Stimulated activated memory B cell treated with anti-CD40 and anti-IgM and Interleukin-4, amounts not matched to agents 10 μg/mL and 1 μg/mL and 100 μg/mL, for 72 hours (primary cell): ENCODE results near the gene NUDT3.

ENCODE experiments used
- ATAC-seq: fragments of 150-1000 bp; cut with Tn5 transposase; 2 replicates; pipeline ENCODE4 v1.10.0; 2021
- H3K27ac Mint-ChIP-seq: one replicate; pipeline ENCODE4 v1.8.0; 2022; ENCODE audit warnings: mild to moderate bottlenecking, mixed read lengths
- H3K27me3 Mint-ChIP-seq: one replicate; pipeline ENCODE4 v1.8.0; 2022; ENCODE audit warnings: mixed read lengths
- H3K36me3 Mint-ChIP-seq: one replicate; pipeline ENCODE4 v1.8.0; 2022; ENCODE audit warnings: mixed read lengths
- H3K4me1 Mint-ChIP-seq: one replicate; pipeline ENCODE4 v1.8.0; 2022; ENCODE audit warnings: mixed read lengths
- H3K4me3 Mint-ChIP-seq: one replicate; pipeline ENCODE4 v1.8.0; 2022; ENCODE audit warnings: mild to moderate bottlenecking, moderate library complexity, mixed read lengths
- H3K9me3 Mint-ChIP-seq: one replicate; pipeline ENCODE4 v1.8.0; 2022; ENCODE audit warnings: mixed read lengths

Gene NUDT3

GRCh38 chr6:34317882-34318498 is 74.5 kb downstream of the NUDT3 start:
- Mint-ChIP-seq H3K4me3 (no peak overlapping the region), H3K27ac (peak overlapping the region; percentile 77), H3K36me3 (peaks cover 14% of the 10 kb centered on the region), H3K9me3 (no peaks in the 10 kb centered on the region), H3K4me1 (peaks cover 58% of the 10 kb centered on the region), H3K27me3 (no peaks in the 10 kb centered on the region)
- no peak for ATAC-seq

DNA sequence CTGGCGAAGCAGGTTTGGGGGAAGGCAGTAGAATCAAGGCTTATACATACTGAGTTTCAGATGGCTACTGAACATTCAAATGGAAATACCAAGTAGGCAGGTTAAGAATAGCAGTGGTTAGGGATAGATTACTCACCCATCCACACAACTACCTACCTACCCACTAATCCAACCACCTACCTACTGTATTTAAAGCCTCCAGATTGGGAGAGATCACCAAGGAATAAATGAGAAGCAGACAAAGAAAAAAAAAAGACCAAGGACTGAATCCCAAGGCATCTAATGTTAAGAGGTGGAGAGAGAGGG is 75.3 kb downstream of the NUDT3 start:
- Mint-ChIP-seq H3K27me3 (no peaks in the 10 kb centered on the region), H3K9me3 (no peaks in the 10 kb centered on the region), H3K4me3 (peak overlapping the region; percentile 6), H3K36me3 (peaks cover 5% of the 10 kb centered on the region), H3K27ac (peak overlapping the region; percentile 77), H3K4me1 (peaks cover 62% of the 10 kb centered on the region)
- peak; percentile 51 for ATAC-seq

GRCh38 chr6:34316431-34317171 is 75.9 kb downstream of the NUDT3 start:
- H3K36me3 Mint-ChIP-seq: peaks cover 3% of the 10 kb centered on the region
- H3K4me1 Mint-ChIP-seq: peaks cover 62% of the 10 kb centered on the region
- H3K4me3 Mint-ChIP-seq: peak overlapping the region; percentile 2
- peak overlapping the region; percentile 77 for H3K27ac Mint-ChIP-seq
- no peaks in the 10 kb centered on the region for H3K9me3 Mint-ChIP-seq
- no peaks in the 10 kb centered on the region for H3K27me3 Mint-ChIP-seq
- no peak for ATAC-seq

DNA sequence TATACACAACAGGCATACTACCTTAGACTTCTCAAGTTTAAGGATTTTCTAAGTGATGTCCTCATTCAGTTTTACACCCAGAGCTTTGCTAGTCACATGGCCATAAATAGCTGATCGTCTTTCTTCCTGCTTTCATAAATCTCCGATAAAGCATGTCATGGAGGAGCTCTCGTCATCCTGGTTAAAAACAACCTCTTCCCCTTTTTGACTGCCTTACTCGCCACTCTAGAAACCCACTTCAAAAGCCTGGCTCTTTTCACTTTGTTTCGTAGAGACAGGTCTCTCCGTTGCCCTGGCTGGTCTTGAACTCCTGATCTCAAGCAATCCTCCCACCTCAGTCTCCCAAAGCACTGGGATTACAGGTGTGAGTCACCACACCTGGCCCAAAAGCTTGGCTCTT is 76.7 kb downstream of the NUDT3 start:
- ATAC-seq: peak; percentile 90
- H3K4me1 Mint-ChIP-seq: peaks cover 62% of the 10 kb centered on the region
- H3K36me3 Mint-ChIP-seq: peaks cover 7% of the 10 kb centered on the region
- H3K4me3 Mint-ChIP-seq: peak overlapping the region; percentile 10
- H3K27me3 Mint-ChIP-seq: no peaks in the 10 kb centered on the region
- H3K9me3 Mint-ChIP-seq: no peaks in the 10 kb centered on the region
- peak overlapping the region; percentile 77 for H3K27ac Mint-ChIP-seq

DNA sequence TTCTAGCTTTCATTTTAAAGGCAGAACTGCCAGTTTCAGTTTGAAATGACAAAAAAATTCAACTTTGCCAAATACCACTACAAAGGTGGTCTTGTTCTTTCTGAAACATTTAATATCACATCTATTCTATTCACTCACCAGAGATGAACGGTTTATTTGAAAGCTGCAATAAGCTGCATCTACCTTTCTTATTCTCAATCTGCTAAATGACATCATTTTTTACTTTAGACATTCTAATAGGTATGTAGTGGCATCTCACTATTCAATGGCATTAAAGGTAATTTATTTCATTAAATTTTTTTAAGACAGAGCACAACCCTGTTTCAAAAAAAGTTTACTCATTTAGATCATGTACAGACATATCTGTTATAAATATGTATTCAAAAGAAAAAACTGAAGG is 77.2 kb downstream of the NUDT3 start:
- no peaks in the 10 kb centered on the region for H3K9me3 Mint-ChIP-seq
- H3K36me3 Mint-ChIP-seq: peaks cover 7% of the 10 kb centered on the region
- no peak overlapping the region for H3K4me3 Mint-ChIP-seq
- ATAC-seq: no peak
- H3K27me3 Mint-ChIP-seq: no peaks in the 10 kb centered on the region
- peaks cover 62% of the 10 kb centered on the region for H3K4me1 Mint-ChIP-seq
- H3K27ac Mint-ChIP-seq: peak overlapping the region; percentile 77

GRCh38 chr6:34312259-34312658 is 80.2 kb downstream of the NUDT3 start:
- H3K9me3 Mint-ChIP-seq: no peaks in the 10 kb centered on the region
- H3K4me1 Mint-ChIP-seq: peaks cover 45% of the 10 kb centered on the region
- no peak overlapping the region for H3K27ac Mint-ChIP-seq

GRCh38 chr6:34310817-34311216 is 81.7 kb downstream of the NUDT3 start:
- no peak for ATAC-seq
- no peak overlapping the region for H3K27ac Mint-ChIP-seq
- no peaks in the 10 kb centered on the region for H3K9me3 Mint-ChIP-seq
- peaks cover 13% of the 10 kb centered on the region for H3K36me3 Mint-ChIP-seq
- no peaks in the 10 kb centered on the region for H3K27me3 Mint-ChIP-seq
- peaks cover 32% of the 10 kb centered on the region for H3K4me1 Mint-ChIP-seq
- H3K4me3 Mint-ChIP-seq: no peak overlapping the region

More at GRCh38 chr6:34312259-34312658, 80.2 kb downstream of the NUDT3 start:
- Mint-ChIP-seq H3K36me3 (peaks cover 12% of the 10 kb centered on the region), H3K4me3 (no peak overlapping the region), H3K27me3 (no peaks in the 10 kb centered on the region)
- no peak for ATAC-seq

- peaks cover 28% of the 10 kb centered on the region for H3K4me1 Mint-ChIP-seq
- no peak overlapping the region for H3K27ac Mint-ChIP-seq
- no peak for ATAC-seq
- H3K36me3 Mint-ChIP-seq: peaks cover 21% of the 10 kb centered on the region
- H3K27me3 Mint-ChIP-seq: no peaks in the 10 kb centered on the region
- H3K4me3 Mint-ChIP-seq: no peak overlapping the region
- no peaks in the 10 kb centered on the region for H3K9me3 Mint-ChIP-seq
Observed at GRCh38 chr6:34308483-34308882, 84.0 kb downstream of the NUDT3 start.

DNA sequence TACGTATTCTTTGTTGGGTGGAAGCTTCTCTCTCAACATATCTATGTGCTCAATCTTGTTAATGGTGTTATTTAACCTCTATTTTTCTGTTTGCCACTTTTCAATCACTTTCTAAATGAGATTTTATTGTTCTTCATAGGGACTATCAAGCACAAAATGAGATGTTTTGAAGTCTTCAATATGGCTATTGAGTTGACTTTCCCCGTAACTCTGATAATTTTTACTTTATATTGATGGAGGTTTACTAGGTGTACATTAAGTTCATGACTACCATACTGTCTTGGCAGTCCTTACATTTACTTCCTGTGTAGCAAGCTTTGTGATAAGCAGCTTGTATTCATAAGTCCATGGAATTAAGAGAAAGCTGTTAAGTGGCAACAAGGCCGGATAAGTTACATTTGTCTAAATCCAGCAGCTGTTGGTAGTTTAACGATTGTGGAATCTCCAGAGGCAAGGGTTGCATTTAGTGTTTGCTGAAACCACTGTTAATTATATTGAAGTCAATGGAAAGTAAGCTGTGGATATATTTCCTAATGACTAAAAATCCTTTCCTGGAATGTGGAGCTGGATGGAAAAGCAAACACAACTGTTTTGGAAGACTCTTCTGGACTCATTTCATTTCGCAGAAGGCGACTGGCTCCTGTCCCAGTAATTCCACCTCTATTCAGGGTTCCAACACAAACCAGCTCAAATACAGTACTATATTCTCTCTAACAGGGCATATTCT is 86.3 kb downstream of the NUDT3 start:
- Mint-ChIP-seq H3K4me1 (peaks cover 25% of the 10 kb centered on the region), H3K27me3 (no peaks in the 10 kb centered on the region), H3K36me3 (peaks cover 14% of the 10 kb centered on the region), H3K9me3 (no peaks in the 10 kb centered on the region), H3K4me3 (no peak overlapping the region), H3K27ac (no peak overlapping the region)
- ATAC-seq: no peak

GRCh38 chr6:34305497-34305896 is 87.0 kb downstream of the NUDT3 start:
- Mint-ChIP-seq H3K4me3 (no peak overlapping the region), H3K9me3 (no peaks in the 10 kb centered on the region), H3K36me3 (peaks cover 14% of the 10 kb centered on the region), H3K27me3 (no peaks in the 10 kb centered on the region), H3K4me1 (peaks cover 31% of the 10 kb centered on the region), H3K27ac (no peak overlapping the region)
- no peak for ATAC-seq

- Mint-ChIP-seq H3K4me3 (no peak overlapping the region), H3K4me1 (peaks cover 32% of the 10 kb centered on the region), H3K36me3 (peaks cover 14% of the 10 kb centered on the region), H3K27me3 (no peaks in the 10 kb centered on the region), H3K9me3 (no peaks in the 10 kb centered on the region), H3K27ac (no peak overlapping the region)
- ATAC-seq: no peak
Observed at GRCh38 chr6:34304164-34304563, 88.3 kb downstream of the NUDT3 start.

- H3K4me1 Mint-ChIP-seq: peaks cover 34% of the 10 kb centered on the region
- H3K27ac Mint-ChIP-seq: no peak overlapping the region
- no peak overlapping the region for H3K4me3 Mint-ChIP-seq
- no peaks in the 10 kb centered on the region for H3K9me3 Mint-ChIP-seq
- H3K36me3 Mint-ChIP-seq: peaks cover 9% of the 10 kb centered on the region
- no peaks in the 10 kb centered on the region for H3K27me3 Mint-ChIP-seq
- ATAC-seq: no peak
Observed at GRCh38 chr6:34302929-34303328, 89.5 kb downstream of the NUDT3 start.

DNA sequence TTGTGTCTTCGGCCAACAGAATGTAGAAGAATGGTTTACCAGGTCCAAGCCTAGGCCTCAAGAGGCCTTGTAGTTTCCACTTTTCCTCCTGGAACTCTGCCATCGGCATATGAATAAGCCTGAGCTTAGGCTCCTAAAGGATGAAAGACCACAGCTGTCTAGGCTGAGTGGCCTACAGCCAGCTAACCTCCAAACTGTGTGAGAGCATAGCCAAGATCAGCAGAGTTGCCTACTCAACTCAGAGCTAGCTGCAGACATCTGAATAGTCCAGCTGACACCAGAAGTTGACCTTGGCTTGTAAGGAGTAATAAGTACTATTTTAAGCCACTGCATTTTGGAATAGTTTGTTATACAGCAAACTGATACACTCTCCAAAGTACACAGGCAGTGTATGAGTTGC is 91.1 kb downstream of the NUDT3 start:
- H3K27ac Mint-ChIP-seq: peak overlapping the region; percentile 72
- ATAC-seq: no peak
- H3K9me3 Mint-ChIP-seq: no peaks in the 10 kb centered on the region
- H3K4me3 Mint-ChIP-seq: no peak overlapping the region
- no peaks in the 10 kb centered on the region for H3K27me3 Mint-ChIP-seq
- peaks cover 37% of the 10 kb centered on the region for H3K4me1 Mint-ChIP-seq
- H3K36me3 Mint-ChIP-seq: peaks cover 9% of the 10 kb centered on the region

- Mint-ChIP-seq H3K36me3 (peaks cover 2% of the 10 kb centered on the region), H3K27ac (peak overlapping the region; percentile 72), H3K27me3 (no peaks in the 10 kb centered on the region), H3K4me1 (peaks cover 41% of the 10 kb centered on the region), H3K4me3 (no peak overlapping the region), H3K9me3 (no peaks in the 10 kb centered on the region)
- peak; percentile 61 for ATAC-seq
Observed at GRCh38 chr6:34300332-34300751, 92.1 kb downstream of the NUDT3 start.

- Mint-ChIP-seq H3K4me1 (peaks cover 47% of the 10 kb centered on the region), H3K36me3 (peaks cover 8% of the 10 kb centered on the region), H3K9me3 (no peaks in the 10 kb centered on the region), H3K4me3 (no peak overlapping the region), H3K27me3 (no peaks in the 10 kb centered on the region), H3K27ac (no peak overlapping the region)
- no peak for ATAC-seq
Observed at GRCh38 chr6:34298941-34299340, 93.5 kb downstream of the NUDT3 start.

DNA sequence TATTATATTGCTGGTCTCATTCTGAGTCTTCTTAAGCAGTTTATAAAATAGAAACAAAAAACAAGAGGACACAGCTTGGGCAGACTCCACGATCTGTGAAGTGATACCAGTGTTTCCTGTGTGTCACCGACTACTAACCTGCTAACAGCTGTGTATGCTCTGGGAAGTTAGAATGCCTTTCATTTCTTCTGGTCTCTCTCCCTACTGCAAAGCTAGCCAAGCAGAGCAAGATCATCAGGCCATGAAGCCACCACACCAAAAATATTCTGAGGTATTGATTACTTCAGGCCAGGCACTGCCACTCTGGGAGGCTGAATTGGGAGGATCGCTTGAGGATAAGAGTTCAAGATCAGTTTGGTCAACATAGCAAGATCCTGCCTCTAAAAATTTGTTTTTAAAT is 96.7 kb downstream of the NUDT3 start:
- Mint-ChIP-seq H3K4me1 (peaks cover 44% of the 10 kb centered on the region), H3K4me3 (peak overlapping the region; percentile 51), H3K27ac (peak overlapping the region; percentile 84), H3K27me3 (no peaks in the 10 kb centered on the region), H3K36me3 (peaks cover 23% of the 10 kb centered on the region), H3K9me3 (no peaks in the 10 kb centered on the region)
- ATAC-seq: peak; percentile 92
